ENCODE results near the gene TBC1D5. TPM values are rescaled to one million over a fixed set of nuclear protein-coding genes. Genes with fewer than 3 reads are reported as not detected.

The TBC1D5 gene
- total and polyA plus RNA-seq, 2 of the 8 experiments (the other 6 are each of a cell fraction or from before 2014, with no cell fraction given) = 11.0 to 22.9 TPM

DNA sequence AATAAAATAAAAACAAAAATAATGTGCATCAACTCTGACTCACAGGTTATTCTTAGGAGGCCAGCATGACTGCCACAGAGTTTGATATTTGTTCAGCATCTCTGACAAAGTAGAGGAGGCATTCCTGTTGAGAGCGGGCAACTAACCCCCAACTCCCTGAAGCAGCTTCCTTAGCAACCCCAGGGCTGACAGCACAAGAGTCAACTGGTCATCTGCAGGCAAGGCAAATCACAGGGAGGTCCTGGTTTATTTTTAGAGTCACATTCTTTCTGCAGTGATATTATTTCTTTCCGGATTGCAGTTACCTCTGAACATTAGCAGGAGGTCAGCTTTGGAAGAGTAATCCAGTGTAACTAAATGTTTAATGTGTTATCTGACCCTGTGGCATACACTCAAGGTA is 584.7 kb downstream of the TBC1D5 start:
- Histone ChIP-seq H2BK5ac (ENCODE audit: low read depth, low read length) (no peak overlapping the region), H3K27me3 (replicated peaks in 1 of 4; ENCODE audit: control insufficient read depth in 3 of 4, extremely low read depth in 1 of 4, insufficient read depth in 3 of 4, low read length in 3 of 4) (peaks cover 0 to 1% (median 0%) of the 10 kb centered on the region in 4 experiments; a peak in 1 of 7 replicates), H3K79me2 (ENCODE audit: control insufficient read depth in 1 of 2, insufficient read depth in 2 of 2, low read length in 2 of 2) (no peaks in the 10 kb centered on the region), H3K4me3 (ENCODE audit: extremely low read depth in 1 of 4, insufficient read depth in 2 of 4, low read depth in 3 of 4, low read length in 4 of 4) (no peak overlapping the region), H3K23ac (ENCODE audit: insufficient read length) (no peak overlapping the region), H2BK20ac (ENCODE audit: low read length) (no peak overlapping the region), H4K20me1 (replicated peaks in 1 of 2; ENCODE audit: control insufficient read depth in 1 of 2, insufficient read depth in 2 of 2, low read length in 2 of 2) (no peaks in the 10 kb centered on the region), H2BK120ac (replicated peaks; ENCODE audit: low read depth, low read length) (no peak overlapping the region), H4K5ac (ENCODE audit: insufficient read length, low read depth, low read length) (no peak overlapping the region), H3K4me1 (replicated peaks in 1 of 4; ENCODE audit: control insufficient read depth in 3 of 4, insufficient read depth in 4 of 4, low read length in 3 of 4) (no peaks in the 10 kb centered on the region), H4K91ac (replicated peaks; ENCODE audit: insufficient read length, low read length) (no peak overlapping the region), H3K36me3 (ENCODE audit: control insufficient read depth in 2 of 4, insufficient read depth in 4 of 4, low read length in 3 of 4) (peaks cover 0 to 2% (median 0%) of the 10 kb centered on the region in 4 experiments; a peak in 1 of 8 replicates), H2AFZ (ENCODE audit: low read length) (no peak overlapping the region), H3K23me2 (ENCODE audit: low read depth, low read length) (no peaks in the 10 kb centered on the region), H2BK12ac (ENCODE audit: low read depth, low read length) (no peak overlapping the region), H3K9me3 (ENCODE audit: insufficient read depth in 2 of 2, low read depth in 1 of 2, low read length in 1 of 2) (no peaks in the 10 kb centered on the region), H3K9ac (replicated peaks in 1 of 4; ENCODE audit: extremely low read depth in 1 of 4, low read depth in 3 of 4, low read length in 3 of 4) (no peak overlapping the region), H3K14ac (ENCODE audit: insufficient read length) (no peak overlapping the region), H4K8ac (ENCODE audit: extremely low read depth, insufficient read depth, low read length) (no peak overlapping the region), H3K4ac (replicated peaks; ENCODE audit: insufficient read length, low read depth, low read length) (no peak overlapping the region), H3K56ac (replicated peaks; ENCODE audit: insufficient read length, low read depth, low read length) (no peak overlapping the region), H3K27ac (ENCODE audit: low read depth, low read length) (no peak overlapping the region), H3K4me2 (ENCODE audit: insufficient read depth in 1 of 2, low read depth in 2 of 2, low read length in 2 of 2) (no peak overlapping the region), H3K79me1 (ENCODE audit: low read depth, low read length) (no peaks in the 10 kb centered on the region), H3K18ac (ENCODE audit: extremely low read depth, low read length) (no peak overlapping the region), H2BK15ac (ENCODE audit: low read length) (no peak overlapping the region), H2AK5ac (ENCODE audit: low read depth, low read length) (no peak overlapping the region)
- DNase-seq (ENCODE audit: low read depth in 1 of 2, low spot score in 2 of 2) (no peak), FAIRE-seq (no peak)
- POLR2A ChIA-PET (ENCODE audit: partially characterized antibody) = interaction anchor here (0.6 kb wide), 1 partner anchor 841 kb away, joined by 4 read pairs; no protein-coding TSS in a partner anchor
- CTCF ChIA-PET (ENCODE audit: partially characterized antibody) = interaction anchor here (0.7 kb wide), 1 partner anchor 241 kb away, joined by 3 read pairs; no protein-coding TSS in a partner anchor
- WGBS, 2 experiments (ENCODE audit: extremely low coverage in 1 of 2, insufficient coverage in 1 of 2, insufficient read length in 1 of 2, insufficient replicate concordance in 2 of 2, low coverage in 1 of 2, low lambda C conversion rate in 2 of 2, missing lambda C conversion rate in 1 of 2) = 94% methylated on average over 2 of the region's 2 CpGs; no CpG with 5 or more reads in 1 of the 2 experiments
- TF ChIP-seq BCL11A (IDR thresholded peaks at IDR 0.05; ENCODE audit: low read depth in 2 of 2, low read length in 2 of 2) (no peak), CREB1 (IDR thresholded peaks at IDR 0.05) (no peak), SIN3A (conservative IDR thresholded peaks at IDR 0.05 in 1 of 2, IDR thresholded peaks at IDR 0.05 in 1 of 2; ENCODE audit: low read depth in 1 of 2, low read length in 2 of 2) (no peak)
